Measurements from ENCODE around the gene AS3MT.

Gene AS3MT

GRCh38 chr10:102855731-102856436, 13.4 kb upstream of the AS3MT start:
- peak; percentile 97 for DNase-seq (ENCODE audit: low read depth in 2 of 2)

GRCh38 chr10:102856758-102857424, 12.4 kb upstream of the AS3MT start:
- DNase-seq (ENCODE audit: low read depth in 2 of 2) = no peak

GRCh38 chr10:102859911-102860310, 9.4 kb upstream of the AS3MT start:
- no peak for DNase-seq (ENCODE audit: low read depth in 2 of 2)

- no peak for DNase-seq (ENCODE audit: low read depth in 2 of 2)
These were observed 5.6 kb upstream of the AS3MT start for GRCh38 chr10:102863660-102864059.

- DNase-seq (ENCODE audit: low read depth in 2 of 2) = no peak
These were observed 3.6 kb upstream of the AS3MT start for GRCh38 chr10:102865620-102866019.

GRCh38 chr10:102868911-102869257, 386 bp upstream of the AS3MT start:
- no peak for DNase-seq (ENCODE audit: low read depth in 2 of 2)

- DNase-seq (ENCODE audit: low read depth in 2 of 2) = no peak
These were observed 951 bp downstream of the AS3MT start for GRCh38 chr10:102870221-102870620.

GRCh38 chr10:102872163-102872562, 2.9 kb downstream of the AS3MT start:
- DNase-seq (ENCODE audit: low read depth in 2 of 2) = no peak

GRCh38 chr10:102876747-102877153, 7.5 kb downstream of the AS3MT start:
- DNase-seq (ENCODE audit: low read depth in 2 of 2) = no peak

- no peak for DNase-seq (ENCODE audit: low read depth in 2 of 2)
These were observed 9.4 kb downstream of the AS3MT start for GRCh38 chr10:102878629-102879028.

- DNase-seq (ENCODE audit: low read depth in 2 of 2) = no peak
These were observed 11.0 kb downstream of the AS3MT start for GRCh38 chr10:102880256-102880655.

- no peak for DNase-seq (ENCODE audit: low read depth in 2 of 2)
These were observed 18.8 kb downstream of the AS3MT start for GRCh38 chr10:102888048-102888447.

GRCh38 chr10:102894466-102895213, 25.4 kb downstream of the AS3MT start:
- no peak for DNase-seq (ENCODE audit: low read depth in 2 of 2)

- no peak for DNase-seq (ENCODE audit: low read depth in 2 of 2)
These were observed 30.7 kb downstream of the AS3MT start for GRCh38 chr10:102900006-102900405.

- no peak for DNase-seq (ENCODE audit: low read depth in 2 of 2)
These were observed 35.1 kb downstream of the AS3MT start for GRCh38 chr10:102904346-102904745.

GRCh38 chr10:102906507-102906906, 37.2 kb downstream of the AS3MT start:
- no peak for DNase-seq (ENCODE audit: low read depth in 2 of 2)

GRCh38 chr10:102914781-102915180, 45.5 kb downstream of the AS3MT start:
- DNase-seq (ENCODE audit: low read depth in 2 of 2) = no peak

GRCh38 chr10:102916173-102916572, 46.9 kb downstream of the AS3MT start:
- DNase-seq (ENCODE audit: low read depth in 2 of 2) = no peak

GRCh38 chr10:102917314-102917961, 48.2 kb downstream of the AS3MT start:
- peak; percentile 12 to 13 for DNase-seq (ENCODE audit: low read depth in 2 of 2)

GRCh38 chr10:102917962-102918816, 48.9 kb downstream of the AS3MT start, which contains the start of gene CNNM2:
Gene CNNM2 (plus strand): TSS chr10:102918294. CDS start chr10:102918481, 187 bp downstream.
- DNase-seq (ENCODE audit: low read depth in 2 of 2) = peak; percentile 99

- DNase-seq (ENCODE audit: low read depth in 2 of 2) = no peak
These were observed 49.6 kb downstream of the AS3MT start for GRCh38 chr10:102918817-102919245.

Data from fibroblast of skin of left biceps (primary cell).